HG03039 (cell line): ENCODE measurements around the gene LAMC3.
"Not testable (repeated sequence)": the region's sequence is repeated elsewhere in the genome, so short reads cannot be mapped to it uniquely, and the experiment has no call there.

Experiments
- ATAC-seq: cut with Tn5 transposase; IDR thresholded peaks from one replicate; pipeline ENCODE4 v1.9.1; 2021; ENCODE audit warnings: mild to moderate bottlenecking, moderate library complexity; ENCODE audit not compliant: unreplicated experiment

The LAMC3 gene

DNA sequence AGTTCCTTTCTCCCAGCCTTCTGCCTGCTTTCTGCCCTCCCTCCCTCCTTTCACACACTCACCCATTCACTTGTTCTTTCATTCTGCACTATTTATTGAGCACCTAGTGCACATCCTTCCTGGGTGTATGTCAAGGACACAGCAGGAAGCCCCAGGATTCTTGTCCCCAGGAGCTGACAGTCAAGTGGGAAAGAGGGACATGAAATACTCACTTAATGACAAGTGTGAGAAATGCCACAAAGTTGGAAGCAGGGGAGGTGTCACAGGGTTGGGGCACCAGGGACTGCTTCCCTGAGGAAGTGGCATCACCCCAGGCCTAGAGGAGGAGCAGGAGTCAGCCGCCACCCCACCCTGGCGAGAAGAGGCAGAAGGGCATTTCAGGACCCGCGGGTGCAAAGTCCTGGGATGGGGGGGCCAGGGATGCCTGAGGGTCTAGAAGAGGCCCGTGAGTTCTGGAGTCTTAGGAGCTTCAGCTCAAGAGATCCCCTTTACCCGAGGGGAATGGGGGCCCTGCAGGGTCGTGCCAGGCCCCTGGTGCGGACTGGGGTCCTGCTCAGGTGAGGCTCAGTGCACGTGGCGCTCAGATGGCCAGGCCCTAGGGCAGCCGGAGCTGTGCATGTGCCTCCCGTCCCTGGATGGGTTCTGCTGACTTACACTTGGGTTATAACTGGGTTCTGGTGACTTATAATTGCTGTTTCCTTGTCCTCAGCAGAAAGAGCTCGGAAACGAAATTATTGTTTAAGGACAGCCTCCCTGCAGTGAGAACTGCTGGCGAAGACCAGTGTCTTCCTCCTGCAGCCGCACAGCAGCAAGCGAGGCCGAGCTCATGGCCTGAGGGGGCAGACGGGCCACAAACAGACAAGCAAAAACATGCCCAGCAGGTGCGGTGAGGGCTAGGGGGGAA, 16.9 kb upstream of the LAMC3 start:
- ATAC-seq = no peak

DNA sequence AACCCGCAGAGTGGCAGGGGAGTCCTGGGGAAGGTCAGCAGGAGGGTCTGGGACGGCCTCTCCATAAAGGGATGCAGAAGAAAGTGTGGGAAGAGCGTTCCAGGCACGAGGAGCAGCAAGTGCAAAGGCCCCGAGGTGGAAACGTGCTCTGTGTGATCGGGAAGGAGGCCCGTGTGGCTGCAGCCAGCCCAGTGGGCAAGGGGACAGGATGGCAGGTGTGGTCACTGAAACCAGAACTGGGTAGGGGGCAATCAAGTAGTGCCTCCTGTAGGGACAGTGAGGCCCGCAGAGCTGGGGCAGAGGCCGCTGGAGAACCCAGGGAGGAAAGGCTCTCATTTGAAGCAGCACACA, 16.3 kb upstream of the LAMC3 start:
- no peak for ATAC-seq

DNA sequence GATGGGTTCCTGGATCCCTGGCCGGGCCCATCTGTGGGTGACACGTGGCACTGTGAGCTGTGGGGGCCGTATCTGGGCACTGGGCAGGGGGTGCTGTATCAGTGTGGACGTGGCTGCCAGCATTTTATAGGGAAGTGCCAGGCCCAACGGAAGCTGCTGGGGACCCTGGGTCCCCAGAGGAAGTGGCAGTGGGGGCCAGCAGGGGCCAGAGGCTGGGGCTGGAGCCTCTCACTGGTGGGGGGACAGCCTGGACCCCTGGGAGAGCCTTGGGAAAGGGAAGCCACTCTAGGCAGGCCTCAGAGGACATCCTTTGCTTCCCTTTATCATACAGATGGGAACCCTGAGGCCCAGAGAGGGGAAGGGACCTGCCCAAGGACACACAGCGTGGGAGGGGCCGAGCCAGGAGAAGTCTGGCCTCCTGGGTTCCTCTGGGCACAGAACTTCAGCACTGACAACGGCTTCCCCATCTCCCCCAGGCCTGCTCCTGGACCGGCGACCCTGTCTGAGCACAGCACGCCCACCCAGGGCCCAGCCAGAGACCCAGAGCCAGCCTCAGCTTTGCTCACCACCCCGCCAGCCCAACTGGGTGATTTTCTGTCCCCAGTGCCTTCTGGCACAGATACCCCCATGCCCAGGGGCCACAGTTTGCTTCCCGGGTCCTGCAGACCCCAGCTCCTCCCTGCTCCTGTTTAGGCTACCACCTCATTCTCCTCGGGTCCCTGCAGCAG, 15.5 kb upstream of the LAMC3 start:
- no peak for ATAC-seq

GRCh38 chr9:130994135-130995085, 14.6 kb upstream of the LAMC3 start:
- no peak for ATAC-seq

- ATAC-seq = no peak
Observed at GRCh38 chr9:130995086-130996011, 13.6 kb upstream of the LAMC3 start.

DNA sequence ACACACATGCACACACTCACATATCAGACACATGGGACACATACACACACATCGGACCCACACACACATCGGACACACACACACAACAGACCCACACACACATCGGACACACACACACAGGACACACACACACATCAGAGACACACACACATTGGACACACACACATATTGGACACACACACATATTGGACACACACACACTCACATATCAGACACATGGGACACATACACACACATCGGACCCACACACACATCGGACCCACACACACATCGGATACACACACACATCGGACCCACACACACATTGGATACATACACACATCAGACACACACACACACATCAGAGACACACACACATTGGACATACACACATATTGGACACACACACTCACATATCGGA, 12.8 kb upstream of the LAMC3 start:
- no peak for ATAC-seq

DNA sequence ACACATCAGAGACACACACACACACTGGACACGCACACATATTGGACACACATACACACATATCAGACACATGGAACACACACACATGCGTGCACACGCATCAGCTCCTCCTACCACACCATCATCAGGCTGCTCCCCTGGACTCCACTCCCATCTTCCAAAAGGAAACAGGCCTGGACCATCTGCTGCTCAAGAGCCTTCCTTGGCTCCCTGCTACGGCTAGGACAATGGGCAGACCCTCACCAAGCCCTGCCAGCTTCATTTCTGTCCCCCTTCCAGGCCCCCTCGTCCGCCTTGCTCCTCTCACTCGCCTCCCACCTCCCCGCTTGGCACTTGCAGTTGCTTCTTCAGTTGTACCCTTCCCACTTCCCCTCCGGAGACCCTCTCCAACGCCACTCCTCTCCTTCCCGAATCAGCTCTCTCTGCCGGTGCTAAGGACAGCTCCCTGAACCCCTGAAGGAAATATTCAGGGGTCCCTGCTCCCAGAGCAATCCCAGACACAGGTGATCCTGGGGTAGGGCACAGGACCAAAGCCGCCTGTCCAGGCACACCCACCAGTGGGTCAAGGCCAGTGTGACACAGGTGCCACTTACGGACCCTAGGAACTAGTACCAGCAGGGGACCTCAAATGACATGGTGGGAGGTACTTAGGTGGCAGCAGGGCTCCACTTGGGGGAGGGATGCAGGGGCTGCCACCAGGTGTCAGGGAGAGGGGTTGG, 12.1 kb upstream of the LAMC3 start:
- ATAC-seq = no peak

GRCh38 chr9:130997395-130997684, 11.6 kb upstream of the LAMC3 start:
- no peak for ATAC-seq

- no peak for ATAC-seq
Observed at GRCh38 chr9:130997925-130998596, 10.9 kb upstream of the LAMC3 start.

GRCh38 chr9:130998597-130999244, 10.3 kb upstream of the LAMC3 start:
- ATAC-seq = no peak

DNA sequence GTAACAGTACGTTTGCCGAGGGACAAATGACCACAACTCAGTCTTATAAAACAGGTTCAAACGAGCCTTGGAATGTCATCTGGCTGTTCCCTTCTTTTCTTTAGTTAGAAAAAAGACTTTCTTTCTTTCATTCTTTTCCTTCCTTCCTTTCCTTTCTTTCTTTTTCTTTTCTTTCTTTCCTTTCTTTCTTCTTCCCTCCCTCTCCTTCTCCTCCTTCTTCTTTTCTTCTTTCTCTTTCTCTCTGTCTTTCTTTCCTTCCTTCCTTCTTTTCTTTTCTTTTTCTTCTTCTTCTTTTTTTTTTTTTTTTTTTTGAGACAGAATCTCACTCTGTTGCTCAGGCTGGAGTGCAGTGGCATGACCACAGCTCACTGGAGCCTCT, 9.7 kb upstream of the LAMC3 start:
- no peak for ATAC-seq

- ATAC-seq = not testable (repeated sequence)
Observed at GRCh38 chr9:131000526-131000925, 8.4 kb upstream of the LAMC3 start.

DNA sequence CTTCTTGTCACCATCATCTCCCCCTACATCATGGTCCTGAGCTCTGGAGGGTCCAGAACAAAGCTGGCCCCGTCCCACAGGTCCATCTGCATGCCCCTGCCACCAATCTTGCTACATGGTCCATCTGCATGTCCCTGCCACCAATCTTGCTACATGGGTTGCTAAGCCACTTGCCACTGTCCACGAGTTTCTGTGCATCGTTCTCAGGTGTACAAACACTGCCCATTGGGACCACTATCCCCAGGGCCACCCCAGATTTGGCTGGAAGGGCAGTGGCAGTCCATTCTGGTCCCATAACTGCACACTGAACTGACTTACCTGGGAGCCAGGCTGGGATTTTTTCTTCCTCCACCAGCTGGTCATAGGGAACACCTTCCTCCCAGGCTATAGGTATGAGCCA, 8.0 kb upstream of the LAMC3 start:
- no peak for ATAC-seq

DNA sequence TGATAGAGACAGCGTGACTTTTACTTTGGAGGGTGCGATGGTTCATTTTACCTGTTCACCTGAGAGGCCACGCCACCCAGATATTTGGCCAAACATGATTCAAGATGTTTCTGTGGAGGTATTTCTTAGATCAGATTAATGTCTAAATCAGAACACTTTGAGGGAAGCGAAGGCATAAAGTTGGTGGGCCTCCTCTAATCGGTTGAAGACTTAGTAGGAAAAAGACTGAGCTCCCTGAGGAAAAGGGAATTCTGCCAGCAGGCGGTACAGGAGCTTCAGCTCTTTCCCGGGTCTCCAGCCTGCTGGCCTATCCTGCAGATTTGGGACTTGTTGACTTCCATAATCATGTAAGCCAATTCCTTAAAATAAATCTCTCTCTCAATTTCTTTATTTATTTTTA, 7.0 kb upstream of the LAMC3 start:
- no peak for ATAC-seq

DNA sequence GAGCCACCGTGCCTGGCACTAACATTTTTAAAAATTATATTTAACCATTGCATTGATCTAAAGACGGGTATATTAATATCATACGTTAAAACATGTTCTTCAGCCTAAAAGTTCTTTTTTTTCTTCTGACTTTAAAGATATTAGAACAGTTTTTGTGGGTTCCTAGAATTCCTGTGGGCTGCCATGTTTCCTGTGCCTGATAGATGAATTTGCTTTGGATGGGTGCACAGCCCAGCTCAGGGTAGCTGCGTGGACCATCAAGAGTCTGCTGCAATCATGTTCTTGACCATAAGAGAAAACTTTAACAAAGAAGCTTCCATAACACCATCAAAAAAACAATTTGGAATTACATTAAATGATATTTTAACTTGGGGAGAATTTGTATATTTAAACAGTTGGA, 2.4 kb upstream of the LAMC3 start:
- ATAC-seq = no peak

DNA sequence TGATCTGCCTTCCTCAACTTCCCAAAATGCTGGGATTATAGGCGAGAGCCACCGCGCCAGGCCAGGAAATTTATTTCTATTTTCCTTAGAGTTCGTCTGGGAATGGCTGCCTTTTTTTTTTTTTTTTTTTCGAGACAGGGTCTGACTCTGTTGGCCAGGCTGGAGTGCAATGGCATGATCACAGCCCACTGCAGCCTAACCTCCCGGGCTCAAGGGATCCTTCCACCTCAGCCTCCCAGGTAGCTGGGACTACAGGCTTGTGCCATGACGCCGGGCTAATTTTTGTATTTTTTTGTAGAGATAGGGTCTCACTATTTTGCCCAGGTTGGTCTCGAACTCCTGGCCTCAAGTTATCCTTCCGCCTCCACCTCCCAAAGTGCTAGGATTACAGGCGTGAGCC, 888 bp upstream of the LAMC3 start:
- no peak for ATAC-seq

DNA sequence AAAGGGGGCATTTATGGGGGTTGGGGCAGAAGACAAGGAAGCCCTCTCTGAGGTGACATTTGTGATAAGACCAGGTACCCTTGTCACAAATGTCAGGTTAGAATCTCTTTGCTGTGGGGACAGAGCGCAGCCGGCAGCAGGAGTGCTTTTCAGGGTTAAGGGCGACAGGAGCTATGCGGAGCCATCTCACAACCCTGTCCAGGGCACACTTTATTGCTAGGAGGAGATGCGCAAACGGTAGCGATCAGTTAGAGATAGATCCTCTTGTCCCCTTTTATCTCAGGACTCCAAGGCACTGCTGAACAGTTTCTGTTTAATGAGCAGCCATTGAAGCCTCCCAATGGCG, 438 bp upstream of the LAMC3 start:
- ATAC-seq = no peak

- no peak for ATAC-seq
Observed at GRCh38 chr9:131010482-131011273, 1.7 kb downstream of the LAMC3 start.
